Liver (tissue), 9 donors: ENCODE measurements around the gene LRCOL1. TPM values are rescaled to one million over a fixed set of nuclear protein-coding genes. Genes with fewer than 3 reads are reported as not detected.

Experiments
- DNase-seq: peaks from one replicate; pipeline ENCODE4 v3.0.0-alpha.2; 2017; ENCODE audit warnings: low spot score
- H3K27ac ChIP-seq, 2 donors: one replicate each; pipeline ENCODE4 v1.7.0; 2013; ENCODE audit warnings: inconsistent platforms in 2 of 2, low read length in 2 of 2, control low read depth in 1 of 2, low read depth in 1 of 2, mild to moderate bottlenecking in 1 of 2
- H3K27me3 ChIP-seq, 4 donors: one replicate each; pipeline versions ENCODE4 v1.6.1 to v1.7.0; 2013; ENCODE audit warnings: low read length in 3 of 4, inconsistent platforms in 1 of 4, mild to moderate bottlenecking in 1 of 4, moderate library complexity in 1 of 4; ENCODE audit not compliant: control insufficient read depth in 4 of 4, insufficient read depth in 4 of 4
- H3K36me3 ChIP-seq, 4 donors: one replicate each; pipeline versions ENCODE4 v1.6.1 to v1.7.0; 2013; ENCODE audit warnings: low read length in 3 of 4, mild to moderate bottlenecking in 3 of 4, low read depth in 1 of 4, moderate library complexity in 1 of 4; ENCODE audit not compliant: control insufficient read depth in 4 of 4, insufficient read depth in 3 of 4
- H3K4me1 ChIP-seq, 4 donors: one replicate each; pipeline versions ENCODE4 v1.6.1 to v1.7.0; 2013; ENCODE audit warnings: low read length in 3 of 4, mild to moderate bottlenecking in 3 of 4, moderate library complexity in 1 of 4; ENCODE audit not compliant: control insufficient read depth in 4 of 4, insufficient read depth in 4 of 4
- H3K4me3 ChIP-seq, 3 donors: one replicate each; pipeline versions ENCODE4 v1.6.1 to v1.7.0; 2013; ENCODE audit warnings: low read length in 3 of 3, control low read depth in 1 of 3, low read depth in 1 of 3, mild to moderate bottlenecking in 1 of 3
- H3K9ac ChIP-seq, 2 donors: one replicate each; pipeline ENCODE4 v1.7.0; 2013; ENCODE audit warnings: low read length in 2 of 2, mild to moderate bottlenecking in 2 of 2, moderate library complexity in 2 of 2, control low read depth in 1 of 2, low read depth in 1 of 2
- H3K9me3 ChIP-seq, 4 donors: one replicate each; pipeline versions ENCODE4 v1.6.1 to v1.7.0; 2013; ENCODE audit warnings: low read length in 3 of 4; ENCODE audit not compliant: control insufficient read depth in 4 of 4
- EGR1 ChIP-seq, 2 donors: IDR thresholded peaks; 2 replicates each; pipeline ENCODE4 v1.6.1; 2016 to 2018; ENCODE audit warnings: antibody characterized with exemption in 2 of 2, low read depth in 2 of 2
- FOXA1 ChIP-seq: IDR thresholded peaks from 2 replicates; pipeline ENCODE4 v1.6.1; 2016; ENCODE audit warnings: antibody characterized with exemption
- FOXA2 ChIP-seq: IDR thresholded peaks from 2 replicates; pipeline ENCODE4 v1.6.1; 2016; ENCODE audit warnings: antibody characterized with exemption
- GABPA ChIP-seq, 2 donors: IDR thresholded peaks in 1 of 2; conservative IDR thresholded peaks in 1 of 2; 2 replicates each; pipeline ENCODE4 v1.6.1; 2016; ENCODE audit warnings: antibody characterized with exemption in 2 of 2, mild to moderate bottlenecking in 1 of 2, moderate library complexity in 1 of 2
- HNF4A ChIP-seq, 2 donors: conservative IDR thresholded peaks; 2 replicates each; pipeline ENCODE4 v1.6.1; 2016; ENCODE audit warnings: antibody characterized with exemption in 2 of 2, mild to moderate bottlenecking in 2 of 2
- HNF4G ChIP-seq: IDR thresholded peaks from 2 replicates; pipeline ENCODE4 v1.6.1; 2016; ENCODE audit warnings: antibody characterized with exemption
- JUND ChIP-seq, 2 donors: IDR thresholded peaks; 2 replicates each; pipeline ENCODE4 v1.6.1; 2016; ENCODE audit warnings: antibody characterized with exemption in 2 of 2
- NR2F2 ChIP-seq: IDR thresholded peaks from 2 replicates; pipeline ENCODE4 v1.6.1; 2016; ENCODE audit warnings: antibody characterized with exemption
- RAD21 ChIP-seq, 2 donors: IDR thresholded peaks; 2 replicates each; pipeline ENCODE4 v1.6.1; 2016; ENCODE audit warnings: antibody characterized with exemption in 2 of 2, mild to moderate bottlenecking in 2 of 2
- RXRA ChIP-seq, 2 donors: IDR thresholded peaks; 2 replicates each; pipeline ENCODE4 v1.6.1; 2017 to 2018; ENCODE audit warnings: antibody characterized with exemption in 2 of 2, mild to moderate bottlenecking in 1 of 2
- SP1 ChIP-seq: IDR thresholded peaks from 2 replicates; pipeline ENCODE4 v1.6.1; 2018; ENCODE audit warnings: antibody characterized with exemption, mild to moderate bottlenecking
- TAF1 ChIP-seq: conservative IDR thresholded peaks from 2 replicates; pipeline ENCODE4 v1.6.1; 2016; ENCODE audit warnings: antibody characterized with exemption, mild to moderate bottlenecking
- YY1 ChIP-seq: IDR thresholded peaks from 2 replicates; pipeline ENCODE4 v1.6.1; 2016; ENCODE audit warnings: antibody characterized with exemption, mild to moderate bottlenecking
- WGBS: extraction: QIAGEN DNeasy Blood & Tissue Kit; methylation state at CpG from one replicate; pipeline ENCODE4 v1.1.7; 2013; 5-methylcytosine and 5-hydroxymethylcytosine counted together
- polyA plus RNA-seq, 2 donors: library from polyadenylated mRNA; stranded (reverse) in 1 of 2; unstranded in 1 of 2; fragments of 200-250 nt in 1 of 2; fragments of >200 nt in 1 of 2; fragmentation: Nextera tagmentation in 1 of 2; extraction: Ambion mirVana in 1 of 2; gene quantifications; one replicate each; pipeline versions ENCODE4 v1.2.1 to v1.2.3, GENCODE V29; 2013 to 2015
- total RNA-seq, 2 donors: library from RNA; depleted of rRNA; stranded (reverse); fragments of >200 nt; gene quantifications; one replicate each; pipeline ENCODE4 v1.2.3, GENCODE V29; 2014
- TF ChIP-seq, protein P1 (sequence below): IDR thresholded peaks from 2 replicates; pipeline ENCODE4 v1.6.1; 2016; ENCODE audit warnings: antibody characterized with exemption, mild to moderate bottlenecking
- TF ChIP-seq, protein P2 (sequence below): IDR thresholded peaks from 2 replicates; pipeline ENCODE4 v1.6.1; 2016; ENCODE audit warnings: antibody characterized with exemption
- TF ChIP-seq, protein P3 (sequence below): IDR thresholded peaks from 2 replicates; pipeline ENCODE4 v1.6.1; 2016; ENCODE audit warnings: antibody characterized with exemption
- TF ChIP-seq, protein P4 (sequence below): fragments of 150-350 bp; IDR thresholded peaks from 2 replicates; pipeline ENCODE4 v1.5.1; 2017; ENCODE audit warnings: improper control_type of control experiment, low read depth, low read length; ENCODE audit not compliant: missing input control
- TF ChIP-seq, protein P5 (sequence below): IDR thresholded peaks from 2 replicates; pipeline ENCODE4 v1.6.1; 2016; ENCODE audit warnings: antibody characterized with exemption
- donor health status: healthy.
- donor health status: healthy.
- donor health status: healthy.
- donor health status: healthy.
- donor health status: healthy.

LRCOL1 gene
- total and polyA plus RNA-seq, 4 donors, result 2.6 to 40.7 (median 5.9) TPM; not detected in 1

DNA sequence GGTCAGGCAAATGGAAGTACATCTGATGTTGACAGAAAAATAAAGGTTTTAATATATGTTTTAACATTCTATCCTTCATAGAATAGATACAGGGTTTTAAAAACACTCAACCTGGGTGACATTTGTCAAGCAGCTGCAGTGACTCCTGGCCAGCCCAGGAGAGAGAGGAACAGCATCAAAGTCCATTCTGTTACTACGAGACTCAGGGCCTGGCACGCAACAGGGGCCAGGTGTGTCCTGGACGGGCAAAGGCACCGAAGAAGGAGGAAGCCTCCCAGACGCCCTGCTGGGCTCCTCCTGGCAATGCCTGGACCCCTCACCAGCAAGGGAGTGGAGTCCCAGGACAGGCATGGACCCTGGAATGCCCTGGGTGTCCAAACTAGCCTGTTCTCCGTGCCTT lies 22.1 kb downstream of the LRCOL1 start:
- TF ChIP-seq, protein P1, sequence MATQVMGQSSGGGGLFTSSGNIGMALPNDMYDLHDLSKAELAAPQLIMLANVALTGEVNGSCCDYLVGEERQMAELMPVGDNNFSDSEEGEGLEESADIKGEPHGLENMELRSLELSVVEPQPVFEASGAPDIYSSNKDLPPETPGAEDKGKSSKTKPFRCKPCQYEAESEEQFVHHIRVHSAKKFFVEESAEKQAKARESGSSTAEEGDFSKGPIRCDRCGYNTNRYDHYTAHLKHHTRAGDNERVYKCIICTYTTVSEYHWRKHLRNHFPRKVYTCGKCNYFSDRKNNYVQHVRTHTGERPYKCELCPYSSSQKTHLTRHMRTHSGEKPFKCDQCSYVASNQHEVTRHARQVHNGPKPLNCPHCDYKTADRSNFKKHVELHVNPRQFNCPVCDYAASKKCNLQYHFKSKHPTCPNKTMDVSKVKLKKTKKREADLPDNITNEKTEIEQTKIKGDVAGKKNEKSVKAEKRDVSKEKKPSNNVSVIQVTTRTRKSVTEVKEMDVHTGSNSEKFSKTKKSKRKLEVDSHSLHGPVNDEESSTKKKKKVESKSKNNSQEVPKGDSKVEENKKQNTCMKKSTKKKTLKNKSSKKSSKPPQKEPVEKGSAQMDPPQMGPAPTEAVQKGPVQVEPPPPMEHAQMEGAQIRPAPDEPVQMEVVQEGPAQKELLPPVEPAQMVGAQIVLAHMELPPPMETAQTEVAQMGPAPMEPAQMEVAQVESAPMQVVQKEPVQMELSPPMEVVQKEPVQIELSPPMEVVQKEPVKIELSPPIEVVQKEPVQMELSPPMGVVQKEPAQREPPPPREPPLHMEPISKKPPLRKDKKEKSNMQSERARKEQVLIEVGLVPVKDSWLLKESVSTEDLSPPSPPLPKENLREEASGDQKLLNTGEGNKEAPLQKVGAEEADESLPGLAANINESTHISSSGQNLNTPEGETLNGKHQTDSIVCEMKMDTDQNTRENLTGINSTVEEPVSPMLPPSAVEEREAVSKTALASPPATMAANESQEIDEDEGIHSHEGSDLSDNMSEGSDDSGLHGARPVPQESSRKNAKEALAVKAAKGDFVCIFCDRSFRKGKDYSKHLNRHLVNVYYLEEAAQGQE, result no peak
- no peak for TF ChIP-seq RXRA (IDR thresholded peaks at IDR 0.05)
- TF ChIP-seq, protein P2, sequence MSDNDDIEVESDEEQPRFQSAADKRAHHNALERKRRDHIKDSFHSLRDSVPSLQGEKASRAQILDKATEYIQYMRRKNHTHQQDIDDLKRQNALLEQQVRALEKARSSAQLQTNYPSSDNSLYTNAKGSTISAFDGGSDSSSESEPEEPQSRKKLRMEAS, result no peak
- TF ChIP-seq HNF4G, result no peak
- TF ChIP-seq TAF1, result no peak
- TF ChIP-seq, protein P3, sequence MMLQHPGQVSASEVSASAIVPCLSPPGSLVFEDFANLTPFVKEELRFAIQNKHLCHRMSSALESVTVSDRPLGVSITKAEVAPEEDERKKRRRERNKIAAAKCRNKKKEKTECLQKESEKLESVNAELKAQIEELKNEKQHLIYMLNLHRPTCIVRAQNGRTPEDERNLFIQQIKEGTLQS, result no peak
- TF ChIP-seq, protein P4, sequence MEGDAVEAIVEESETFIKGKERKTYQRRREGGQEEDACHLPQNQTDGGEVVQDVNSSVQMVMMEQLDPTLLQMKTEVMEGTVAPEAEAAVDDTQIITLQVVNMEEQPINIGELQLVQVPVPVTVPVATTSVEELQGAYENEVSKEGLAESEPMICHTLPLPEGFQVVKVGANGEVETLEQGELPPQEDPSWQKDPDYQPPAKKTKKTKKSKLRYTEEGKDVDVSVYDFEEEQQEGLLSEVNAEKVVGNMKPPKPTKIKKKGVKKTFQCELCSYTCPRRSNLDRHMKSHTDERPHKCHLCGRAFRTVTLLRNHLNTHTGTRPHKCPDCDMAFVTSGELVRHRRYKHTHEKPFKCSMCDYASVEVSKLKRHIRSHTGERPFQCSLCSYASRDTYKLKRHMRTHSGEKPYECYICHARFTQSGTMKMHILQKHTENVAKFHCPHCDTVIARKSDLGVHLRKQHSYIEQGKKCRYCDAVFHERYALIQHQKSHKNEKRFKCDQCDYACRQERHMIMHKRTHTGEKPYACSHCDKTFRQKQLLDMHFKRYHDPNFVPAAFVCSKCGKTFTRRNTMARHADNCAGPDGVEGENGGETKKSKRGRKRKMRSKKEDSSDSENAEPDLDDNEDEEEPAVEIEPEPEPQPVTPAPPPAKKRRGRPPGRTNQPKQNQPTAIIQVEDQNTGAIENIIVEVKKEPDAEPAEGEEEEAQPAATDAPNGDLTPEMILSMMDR, result no peak
- TF ChIP-seq JUND (IDR thresholded peaks at IDR 0.05), result no peak
- TF ChIP-seq FOXA2, result no peak
- no peak for TF ChIP-seq NR2F2
- TF ChIP-seq GABPA (IDR thresholded peaks at IDR 0.05 in 1 of 2, conservative IDR thresholded peaks at IDR 0.05 in 1 of 2), result no peak
- no peak for TF ChIP-seq YY1
- no peak for TF ChIP-seq HNF4A (conservative IDR thresholded peaks at IDR 0.05)
- TF ChIP-seq RAD21 (IDR thresholded peaks at IDR 0.05), result no peak
- TF ChIP-seq FOXA1, result no peak
- TF ChIP-seq, protein P5, sequence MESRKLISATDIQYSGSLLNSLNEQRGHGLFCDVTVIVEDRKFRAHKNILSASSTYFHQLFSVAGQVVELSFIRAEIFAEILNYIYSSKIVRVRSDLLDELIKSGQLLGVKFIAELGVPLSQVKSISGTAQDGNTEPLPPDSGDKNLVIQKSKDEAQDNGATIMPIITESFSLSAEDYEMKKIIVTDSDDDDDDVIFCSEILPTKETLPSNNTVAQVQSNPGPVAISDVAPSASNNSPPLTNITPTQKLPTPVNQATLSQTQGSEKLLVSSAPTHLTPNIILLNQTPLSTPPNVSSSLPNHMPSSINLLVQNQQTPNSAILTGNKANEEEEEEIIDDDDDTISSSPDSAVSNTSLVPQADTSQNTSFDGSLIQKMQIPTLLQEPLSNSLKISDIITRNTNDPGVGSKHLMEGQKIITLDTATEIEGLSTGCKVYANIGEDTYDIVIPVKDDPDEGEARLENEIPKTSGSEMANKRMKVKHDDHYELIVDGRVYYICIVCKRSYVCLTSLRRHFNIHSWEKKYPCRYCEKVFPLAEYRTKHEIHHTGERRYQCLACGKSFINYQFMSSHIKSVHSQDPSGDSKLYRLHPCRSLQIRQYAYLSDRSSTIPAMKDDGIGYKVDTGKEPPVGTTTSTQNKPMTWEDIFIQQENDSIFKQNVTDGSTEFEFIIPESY, result no peak
- TF ChIP-seq SP1, result no peak
- Histone ChIP-seq H3K4me1 (peaks cover 0 to 3% (median under 1%) of the 10 kb centered on the region in 4 donors), H3K27ac (no peak overlapping the region), H3K4me3 (no peak overlapping the region), H3K36me3 (no peaks in the 10 kb centered on the region), H3K27me3 (no peaks in the 10 kb centered on the region), H3K9ac (no peak overlapping the region), H3K9me3 (no peaks in the 10 kb centered on the region)
- no peak for DNase-seq
- WGBS, result 68% methylated on average over 6 of the region's 6 CpGs

DNA sequence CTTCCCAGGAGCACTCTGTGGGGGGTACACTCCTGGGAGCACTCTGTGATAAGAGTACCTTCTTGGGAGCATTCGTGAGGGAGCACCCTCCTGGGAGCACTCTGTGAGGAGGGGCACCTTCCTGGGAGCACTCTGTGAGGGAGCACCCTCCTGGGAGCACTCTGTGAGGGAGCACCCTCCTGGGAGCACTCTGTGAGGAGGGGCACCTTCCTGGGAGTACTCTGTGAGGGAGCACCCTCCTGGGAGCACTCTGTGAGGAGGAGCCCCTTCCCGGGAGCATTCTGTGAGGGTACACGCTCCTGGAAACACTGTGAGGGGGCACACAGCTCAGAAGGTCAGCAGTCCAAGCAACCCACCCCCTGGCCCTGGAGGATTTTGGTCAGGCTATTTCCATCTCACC lies 22.6 kb downstream of the LRCOL1 start:
- Histone ChIP-seq H3K4me3 (no peak overlapping the region), H3K9ac (no peak overlapping the region), H3K4me1 (peaks cover 0 to 3% (median 0%) of the 10 kb centered on the region in 4 donors), H3K27me3 (no peaks in the 10 kb centered on the region), H3K9me3 (no peaks in the 10 kb centered on the region), H3K36me3 (no peaks in the 10 kb centered on the region), H3K27ac (no peak overlapping the region)
- 71% methylated on average over 3 of the region's 3 CpGs for WGBS
- no peak for DNase-seq
- no peak for TF ChIP-seq RXRA (IDR thresholded peaks at IDR 0.05)
- TF ChIP-seq FOXA2, result no peak
- TF ChIP-seq HNF4A (conservative IDR thresholded peaks at IDR 0.05), result no peak
- TF ChIP-seq YY1, result no peak
- TF ChIP-seq RAD21 (IDR thresholded peaks at IDR 0.05), result no peak
- TF ChIP-seq EGR1 (IDR thresholded peaks at IDR 0.05; ENCODE audit: low read depth in 2 of 2), result no peak
- TF ChIP-seq, protein P3, result no peak
- TF ChIP-seq, protein P1, result no peak
- TF ChIP-seq, protein P4, result no peak
- no peak for TF ChIP-seq JUND (IDR thresholded peaks at IDR 0.05)
- TF ChIP-seq FOXA1, result no peak
- TF ChIP-seq NR2F2, result no peak
